ENCODE results near the gene IZUMO2. TPM values are rescaled to one million over a fixed set of nuclear protein-coding genes. Genes with fewer than 3 reads are reported as not detected.
A peak's percentile ranks its signal among the peaks of the same experiment; 100 is the strongest.
"Not testable (repeated sequence)": the region's sequence is repeated elsewhere in the genome, so short reads cannot be mapped to it uniquely, and the experiment has no call there.

IZUMO2 gene
- polyA plus RNA-seq, 5 donors = 0.87 to 1.5 (median 1.2) TPM

GRCh38 chr19:50187937-50188336 lies 24.9 kb upstream of the IZUMO2 start:
- no peak for DNase-seq

- DNase-seq = no peak
These were observed 21.1 kb upstream of the IZUMO2 start for GRCh38 chr19:50184196-50184595.

- DNase-seq = no peak
These were observed 18.0 kb upstream of the IZUMO2 start for GRCh38 chr19:50181121-50181520.

- no peak for DNase-seq
These were observed 15.9 kb upstream of the IZUMO2 start for GRCh38 chr19:50178859-50179537.

GRCh38 chr19:50178320-50178719 lies 15.2 kb upstream of the IZUMO2 start:
- DNase-seq = no peak

GRCh38 chr19:50176775-50177174 lies 13.7 kb upstream of the IZUMO2 start:
- DNase-seq = no peak

- no peak for DNase-seq
These were observed 12.8 kb upstream of the IZUMO2 start for GRCh38 chr19:50175924-50176323.

GRCh38 chr19:50174100-50174793 lies 11.2 kb upstream of the IZUMO2 start:
- DNase-seq = no peak

- no peak for DNase-seq
These were observed 10.0 kb upstream of the IZUMO2 start for GRCh38 chr19:50173127-50173526.

GRCh38 chr19:50172726-50173125 lies 9.6 kb upstream of the IZUMO2 start:
- no peak for DNase-seq

GRCh38 chr19:50171752-50172151 lies 8.7 kb upstream of the IZUMO2 start:
- no peak for DNase-seq

- DNase-seq = peak; percentile 90 to 92
These were observed 4.2 kb upstream of the IZUMO2 start for GRCh38 chr19:50167314-50167721.

- DNase-seq = no peak
These were observed 4.0 kb downstream of the IZUMO2 start for GRCh38 chr19:50159078-50159477.

- no peak for DNase-seq
These were observed 4.5 kb downstream of the IZUMO2 start for GRCh38 chr19:50158577-50158976.

GRCh38 chr19:50155520-50156109 lies 7.5 kb downstream of the IZUMO2 start:
- no peak for DNase-seq

- no peak for DNase-seq
These were observed 8.6 kb downstream of the IZUMO2 start for GRCh38 chr19:50154529-50154928.

GRCh38 chr19:50152578-50152977 lies 10.5 kb downstream of the IZUMO2 start:
- no peak for DNase-seq

- no peak for DNase-seq
These were observed 14.6 kb downstream of the IZUMO2 start for GRCh38 chr19:50148528-50148927.

- peak; percentile 89 to 91 for DNase-seq
These were observed 15.3 kb downstream of the IZUMO2 start for GRCh38 chr19:50147462-50148423.

GRCh38 chr19:50141921-50142320 lies 21.2 kb downstream of the IZUMO2 start:
- DNase-seq = not testable (repeated sequence)

- DNase-seq = not testable (repeated sequence)
These were observed 22.8 kb downstream of the IZUMO2 start for GRCh38 chr19:50140118-50140845.
